Measurements from ENCODE around the gene PRRC2B.
A peak's percentile ranks its signal among the peaks of the same experiment; 100 is the strongest.

The PRRC2B gene

DNA sequence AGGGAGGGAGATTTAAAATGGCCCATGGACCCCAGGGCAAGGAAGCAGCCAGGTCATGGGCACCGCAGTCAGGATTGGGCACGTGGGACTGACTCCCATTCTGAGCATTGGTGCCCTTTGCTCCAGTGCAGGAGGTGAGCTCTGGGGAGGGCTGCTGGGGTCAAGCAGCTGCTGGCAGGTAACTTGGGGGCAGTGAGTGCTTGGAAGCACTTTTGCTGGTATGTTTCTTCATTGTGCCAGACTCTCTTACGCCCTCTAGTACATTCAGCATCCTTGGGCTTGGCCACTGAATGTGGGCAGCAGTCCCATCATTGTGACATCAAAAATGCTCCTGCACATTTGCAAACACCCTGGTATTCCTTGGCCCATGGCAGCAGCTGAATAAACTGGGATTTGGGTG, 32.7 kb downstream of the PRRC2B start:
- TF ChIP-seq, protein P1, sequence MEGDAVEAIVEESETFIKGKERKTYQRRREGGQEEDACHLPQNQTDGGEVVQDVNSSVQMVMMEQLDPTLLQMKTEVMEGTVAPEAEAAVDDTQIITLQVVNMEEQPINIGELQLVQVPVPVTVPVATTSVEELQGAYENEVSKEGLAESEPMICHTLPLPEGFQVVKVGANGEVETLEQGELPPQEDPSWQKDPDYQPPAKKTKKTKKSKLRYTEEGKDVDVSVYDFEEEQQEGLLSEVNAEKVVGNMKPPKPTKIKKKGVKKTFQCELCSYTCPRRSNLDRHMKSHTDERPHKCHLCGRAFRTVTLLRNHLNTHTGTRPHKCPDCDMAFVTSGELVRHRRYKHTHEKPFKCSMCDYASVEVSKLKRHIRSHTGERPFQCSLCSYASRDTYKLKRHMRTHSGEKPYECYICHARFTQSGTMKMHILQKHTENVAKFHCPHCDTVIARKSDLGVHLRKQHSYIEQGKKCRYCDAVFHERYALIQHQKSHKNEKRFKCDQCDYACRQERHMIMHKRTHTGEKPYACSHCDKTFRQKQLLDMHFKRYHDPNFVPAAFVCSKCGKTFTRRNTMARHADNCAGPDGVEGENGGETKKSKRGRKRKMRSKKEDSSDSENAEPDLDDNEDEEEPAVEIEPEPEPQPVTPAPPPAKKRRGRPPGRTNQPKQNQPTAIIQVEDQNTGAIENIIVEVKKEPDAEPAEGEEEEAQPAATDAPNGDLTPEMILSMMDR (conservative IDR thresholded peaks at IDR 0.05; ENCODE audit: control insufficient read depth, insufficient read depth, low read depth, low read length), result no peak
- DNase-seq (ENCODE audit: low read depth), result no peak
- no peak overlapping the region for H3K4me3 ChIP-seq (ENCODE audit: control insufficient read depth, low read depth, low read length)

DNA sequence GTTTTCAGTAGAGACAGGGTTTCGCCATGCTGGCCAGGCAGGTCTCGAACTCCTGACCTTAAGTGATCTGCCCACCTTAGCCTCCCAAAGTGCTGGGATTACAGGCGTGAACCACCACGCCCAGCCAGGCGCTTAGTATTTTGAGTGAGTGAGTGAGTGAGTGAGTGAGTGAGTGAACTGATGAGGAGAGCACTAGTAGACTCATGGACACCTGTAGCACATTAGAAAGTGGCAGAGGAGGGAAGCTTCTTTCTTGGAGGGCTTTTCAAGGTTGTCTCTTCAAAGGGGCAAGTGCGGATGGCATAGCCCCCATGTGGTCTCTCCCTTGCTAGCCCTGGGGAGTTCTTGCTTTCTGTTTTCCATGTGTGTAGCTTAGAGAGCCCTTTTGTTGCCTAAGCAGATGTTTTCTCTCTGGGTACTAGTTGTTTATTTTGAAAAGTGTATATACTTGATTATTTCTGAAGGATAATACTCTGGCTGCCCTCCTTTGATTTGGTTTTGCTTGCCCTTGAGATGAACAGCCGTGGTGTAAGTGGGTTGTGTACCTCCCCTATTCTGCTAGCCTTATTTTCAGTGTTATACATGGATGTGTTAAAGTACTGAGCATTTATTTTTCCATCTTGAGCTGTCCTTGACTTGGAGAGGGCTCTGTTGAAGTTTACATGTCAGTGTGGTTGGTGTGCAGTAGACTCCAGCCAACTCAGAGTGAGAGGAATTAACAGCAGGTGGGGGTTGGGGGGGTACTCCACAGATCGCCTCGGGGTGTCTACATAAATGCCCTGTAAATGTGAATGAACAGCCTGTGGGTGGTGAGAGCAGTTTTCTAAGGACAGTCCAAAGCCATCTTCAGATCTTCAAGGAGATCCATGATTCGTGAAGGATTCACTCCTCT, 35.5 kb downstream of the PRRC2B start:
- no peak overlapping the region for H3K4me3 ChIP-seq (ENCODE audit: control insufficient read depth, low read depth, low read length)
- TF ChIP-seq, protein P1 (conservative IDR thresholded peaks at IDR 0.05; ENCODE audit: control insufficient read depth, insufficient read depth, low read depth, low read length), result no peak
- DNase-seq (ENCODE audit: low read depth), result no peak

DNA sequence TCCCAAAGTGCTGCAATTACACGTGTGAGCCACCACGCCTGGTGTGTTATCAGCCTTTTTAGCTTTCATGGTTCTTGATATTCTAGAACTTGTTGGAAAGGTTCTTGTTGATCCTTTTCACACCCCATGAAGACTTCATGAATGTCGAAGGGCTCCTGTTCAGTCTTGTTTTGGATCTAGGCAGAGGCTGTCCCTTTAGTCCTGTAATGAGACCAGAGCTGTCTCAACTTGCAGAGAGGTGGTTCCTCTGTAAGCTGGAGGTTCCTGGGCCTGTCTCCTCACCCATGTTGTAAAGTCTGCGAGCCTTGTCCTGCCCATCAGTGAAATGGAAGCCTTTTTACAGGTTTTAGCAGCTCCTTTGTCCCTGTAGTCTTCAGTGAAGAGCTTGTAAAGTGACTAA, 38.2 kb downstream of the PRRC2B start:
- TF ChIP-seq, protein P1 (conservative IDR thresholded peaks at IDR 0.05; ENCODE audit: control insufficient read depth, insufficient read depth, low read depth, low read length), result no peak
- DNase-seq (ENCODE audit: low read depth), result no peak
- H3K4me3 ChIP-seq (ENCODE audit: control insufficient read depth, low read depth, low read length), result no peak overlapping the region

DNA sequence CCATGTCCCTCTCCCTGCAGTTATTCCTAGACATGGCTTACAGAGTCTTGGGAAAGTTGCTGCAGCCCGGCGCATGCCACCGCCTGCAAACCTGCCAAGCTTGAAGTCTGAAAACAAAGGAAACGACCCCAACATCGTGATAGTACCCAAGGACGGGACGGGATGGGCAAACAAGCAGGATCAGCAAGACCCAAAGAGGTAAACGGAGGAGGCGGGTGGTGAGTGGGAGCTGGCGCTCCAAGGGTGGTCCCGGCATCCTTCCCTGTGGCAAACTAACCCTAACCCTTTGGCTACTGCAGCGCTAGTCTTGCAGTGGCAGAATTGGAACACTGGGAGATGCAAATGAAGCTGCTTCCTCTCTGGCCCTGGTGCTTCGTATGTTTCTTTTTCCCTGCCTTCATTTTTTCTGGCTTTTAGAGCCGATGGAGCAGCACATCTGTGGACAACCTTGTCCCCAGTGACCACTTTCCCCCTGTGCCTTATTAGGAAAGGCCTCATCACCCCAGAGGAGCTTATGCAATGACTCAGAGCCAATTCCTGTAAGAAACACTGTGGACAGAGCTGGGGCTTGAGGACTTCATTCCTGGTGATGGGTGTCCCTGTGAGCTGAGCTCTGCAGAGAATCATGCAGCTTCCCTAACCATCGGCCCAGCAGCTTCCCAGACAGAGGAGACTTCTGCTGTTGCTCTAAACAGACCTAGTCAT, 38.9 kb downstream of the PRRC2B start:
- H3K4me3 ChIP-seq (ENCODE audit: control insufficient read depth, low read depth, low read length), result no peak overlapping the region
- DNase-seq (ENCODE audit: low read depth), result peak; percentile 93
- TF ChIP-seq, protein P1 (conservative IDR thresholded peaks at IDR 0.05; ENCODE audit: control insufficient read depth, insufficient read depth, low read depth, low read length), result no peak

DNA sequence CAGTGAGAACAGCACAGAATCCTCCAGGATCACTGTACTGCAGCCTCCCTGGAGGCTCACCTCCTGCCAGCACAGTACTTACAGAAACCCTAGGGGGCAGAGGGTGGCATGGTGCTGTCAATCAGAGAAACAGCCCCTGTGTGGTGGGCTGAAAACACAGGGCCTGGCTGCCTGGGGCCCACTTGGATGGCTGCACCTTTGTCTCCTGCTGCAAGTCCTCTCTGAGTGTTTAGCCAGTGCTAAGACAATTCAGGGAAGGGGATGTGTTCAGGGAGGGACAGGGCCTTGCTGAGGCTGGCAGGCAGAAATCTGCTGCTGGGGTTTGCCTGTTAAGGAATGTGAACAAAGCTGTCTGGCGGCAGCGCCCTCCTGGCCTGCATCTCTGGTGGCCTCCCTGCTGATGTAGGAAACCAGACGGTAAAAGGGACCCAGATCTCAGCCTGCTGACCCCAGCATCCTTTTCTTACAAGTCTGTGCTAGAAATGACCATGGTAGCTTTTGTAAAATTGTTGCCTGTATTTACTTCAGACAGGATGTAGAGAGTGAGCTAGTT, 39.5 kb downstream of the PRRC2B start:
- H3K4me3 ChIP-seq (ENCODE audit: control insufficient read depth, low read depth, low read length), result no peak overlapping the region
- DNase-seq (ENCODE audit: low read depth), result no peak
- TF ChIP-seq, protein P1 (conservative IDR thresholded peaks at IDR 0.05; ENCODE audit: control insufficient read depth, insufficient read depth, low read depth, low read length), result no peak

DNA sequence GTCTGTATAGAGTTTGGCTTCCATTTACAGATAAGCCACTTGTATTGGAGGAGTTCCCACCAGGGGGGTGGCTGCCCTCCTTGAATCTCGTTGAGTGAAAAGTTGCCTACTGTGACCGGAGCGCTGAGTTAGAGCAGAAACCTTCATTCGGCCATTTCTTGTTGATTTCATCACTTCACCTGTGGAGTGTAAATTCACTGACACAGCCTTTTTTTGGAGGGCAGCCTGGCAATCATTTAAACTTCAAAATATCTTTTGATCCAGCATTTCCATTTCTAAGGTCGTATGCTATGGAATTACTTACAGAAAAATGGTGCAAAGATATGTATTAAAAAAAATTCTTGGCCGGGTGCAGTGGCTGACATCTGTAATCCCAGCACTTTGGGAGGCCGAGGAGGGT, 40.8 kb downstream of the PRRC2B start:
- TF ChIP-seq, protein P1 (conservative IDR thresholded peaks at IDR 0.05; ENCODE audit: control insufficient read depth, insufficient read depth, low read depth, low read length), result no peak
- no peak for DNase-seq (ENCODE audit: low read depth)
- H3K4me3 ChIP-seq (ENCODE audit: control insufficient read depth, low read depth, low read length), result no peak overlapping the region
